H1 (cell line): ENCODE results near the gene NDUFS5. TPM values are rescaled to one million over a fixed set of nuclear protein-coding genes. Genes with fewer than 3 reads are reported as not detected.

Source experiments
- CTCF ChIA-PET: fragments of 300-600 bp; sonication (Branson Sonifier 250); formaldehyde crosslinking; loops from one replicate; lab custom pipeline; 2021; ENCODE audit not compliant: partially characterized antibody; lab: Charles Lee
- POLR2A ChIA-PET: fragments of 300-600 bp; sonication (Branson Sonifier 250); formaldehyde crosslinking; loops from one replicate; lab custom pipeline; 2021; ENCODE audit warnings: inconsistent platforms; ENCODE audit not compliant: partially characterized antibody; lab: Charles Lee
- DNase-seq, 2 experiments: peaks; one replicate each; pipeline versions ENCODE4 v3.0.0 to v3.0.0-alpha.2; 2010 to 2022; ENCODE audit warnings: low spot score in 2 of 2, low read depth in 1 of 2, mixed read lengths in 1 of 2
- FAIRE-seq: peaks from 2 replicates; lab custom pipeline; 2011; peaks lifted over from hg19 to GRCh38; lab: Jason Lieb, UNC
- H2AFZ ChIP-seq: 2 replicates; pipeline ENCODE4 v1.8.1; 2012; ENCODE audit warnings: low read length, inconsistent platforms
- H2AK5ac ChIP-seq: 2 replicates; pipeline ENCODE4 v1.6.1; 2013; ENCODE audit warnings: low read depth, low read length
- H2BK120ac ChIP-seq: replicated peaks from 2 replicates; pipeline ENCODE3; 2013; ENCODE audit warnings: low read depth, low read length, inconsistent platforms
- H2BK12ac ChIP-seq: 2 replicates; pipeline ENCODE4 v1.6.1; 2013; ENCODE audit warnings: low read depth, low read length
- H2BK15ac ChIP-seq: 2 replicates; pipeline ENCODE4 v1.6.1; 2013; ENCODE audit warnings: low read length
- H2BK20ac ChIP-seq: 2 replicates; pipeline ENCODE4 v1.6.1; 2013; ENCODE audit warnings: low read length
- H2BK5ac ChIP-seq: 2 replicates; pipeline ENCODE4 v1.6.1; 2013; ENCODE audit warnings: low read depth, low read length
- H3K14ac ChIP-seq: 2 replicates; pipeline ENCODE4 v1.6.1; 2013; ENCODE audit warnings: inconsistent platforms; ENCODE audit not compliant: insufficient read length
- H3K18ac ChIP-seq: 2 replicates; pipeline ENCODE4 v1.6.1; 2013; ENCODE audit warnings: low read length; ENCODE audit errors: extremely low read depth
- H3K23ac ChIP-seq: 2 replicates; pipeline ENCODE4 v1.6.1; 2013; ENCODE audit warnings: inconsistent platforms; ENCODE audit not compliant: insufficient read length
- H3K23me2 ChIP-seq: 2 replicates; pipeline ENCODE4 v1.6.1; 2013; ENCODE audit warnings: low read depth, low read length
- H3K27ac ChIP-seq: 2 replicates; pipeline ENCODE4 v1.6.1; 2011; ENCODE audit warnings: low read depth, low read length, inconsistent platforms
- H3K27me3 ChIP-seq, 4 experiments: replicated peaks in 1 of 4; 1 replicate in 1 of 4; 2 replicates in 3 of 4; pipeline versions ENCODE4 v1.6.1 to v1.8.1; 2011 to 2013; ENCODE audit warnings: low read length in 3 of 4, mild to moderate bottlenecking in 3 of 4, inconsistent platforms in 2 of 4, mixed read lengths in 2 of 4, moderate library complexity in 1 of 4; ENCODE audit not compliant: control insufficient read depth in 3 of 4, insufficient read depth in 3 of 4; ENCODE audit errors: extremely low read depth in 1 of 4
- H3K36me3 ChIP-seq, 4 experiments: 2 replicates each; pipeline versions ENCODE4 v1.6.1 to v1.8.1; 2011 to 2013; ENCODE audit warnings: mild to moderate bottlenecking in 4 of 4, low read length in 3 of 4, moderate library complexity in 2 of 4, control low read depth in 1 of 4, inconsistent platforms in 1 of 4; ENCODE audit not compliant: insufficient read depth in 4 of 4, control insufficient read depth in 2 of 4
- H3K4ac ChIP-seq: replicated peaks from 2 replicates; pipeline ENCODE3; 2013; ENCODE audit warnings: low read length, low read depth, mixed read lengths, inconsistent platforms; ENCODE audit not compliant: insufficient read length
- H3K4me1 ChIP-seq, 4 experiments: replicated peaks in 1 of 4; 1 replicate in 1 of 4; 2 replicates in 3 of 4; pipeline versions ENCODE4 v1.6.1 to v1.8.1; 2011 to 2013; ENCODE audit warnings: low read length in 3 of 4, inconsistent platforms in 2 of 4, mixed read lengths in 1 of 4; ENCODE audit not compliant: insufficient read depth in 4 of 4, control insufficient read depth in 3 of 4
- H3K4me2 ChIP-seq, 2 experiments: 2 replicates each; pipeline versions ENCODE4 v1.6.1 to v1.8.1; 2011 to 2013; ENCODE audit warnings: low read depth in 2 of 2, low read length in 2 of 2, control low read depth in 1 of 2, inconsistent platforms in 1 of 2, mild to moderate bottlenecking in 1 of 2; ENCODE audit not compliant: insufficient read depth in 1 of 2
- H3K4me3 ChIP-seq, 4 experiments: fragments of 200-600, 300-600 bp in 1 of 4; sonication (generic), shearing (Covaris generic), sonication (Bioruptor Twin) in 1 of 4; 2 replicates each; pipeline versions ENCODE4 v1.5.1 to v1.8.1; 2011 to 2016; ENCODE audit warnings: low read length in 4 of 4, low read depth in 3 of 4, control low read depth in 2 of 4, inconsistent platforms in 2 of 4, mild to moderate bottlenecking in 2 of 4, mixed read lengths in 1 of 4, moderate library complexity in 1 of 4; ENCODE audit not compliant: insufficient read depth in 2 of 4; ENCODE audit errors: extremely low read depth in 1 of 4
- H3K56ac ChIP-seq: replicated peaks from 2 replicates; pipeline ENCODE3; 2013; ENCODE audit warnings: low read depth, mild to moderate bottlenecking, mixed read lengths, low read length, inconsistent platforms; ENCODE audit not compliant: insufficient read length
- H3K79me1 ChIP-seq: 2 replicates; pipeline ENCODE4 v1.6.1; 2013; ENCODE audit warnings: low read depth, low read length, control low read depth
- H3K79me2 ChIP-seq, 2 experiments: 2 replicates each; pipeline versions ENCODE4 v1.6.1 to v1.8.1; 2012 to 2013; ENCODE audit warnings: low read length in 2 of 2, mild to moderate bottlenecking in 2 of 2, inconsistent platforms in 1 of 2; ENCODE audit not compliant: insufficient read depth in 2 of 2, control insufficient read depth in 1 of 2
- H3K9ac ChIP-seq, 4 experiments: replicated peaks in 1 of 4; 1 replicate in 1 of 4; 2 replicates in 3 of 4; pipeline versions ENCODE4 v1.6.1 to v1.8.1; 2011 to 2013; ENCODE audit warnings: low read depth in 3 of 4, low read length in 3 of 4, control low read depth in 2 of 4, mild to moderate bottlenecking in 2 of 4, moderate library complexity in 2 of 4, inconsistent platforms in 1 of 4; ENCODE audit errors: extremely low read depth in 1 of 4
- H3K9me3 ChIP-seq, 2 experiments: 2 replicates each; pipeline versions ENCODE4 v1.6.1 to v1.8.1; 2012 to 2013; ENCODE audit warnings: mild to moderate bottlenecking in 2 of 2, moderate library complexity in 2 of 2, control low read depth in 1 of 2, inconsistent platforms in 1 of 2, low read depth in 1 of 2, low read length in 1 of 2, mixed read lengths in 1 of 2; ENCODE audit not compliant: insufficient read depth in 2 of 2
- H4K20me1 ChIP-seq, 2 experiments: replicated peaks in 1 of 2; 2 replicates each; pipeline versions ENCODE3 to v1.8.1; 2011 to 2013; ENCODE audit warnings: inconsistent platforms in 2 of 2, low read length in 2 of 2, mild to moderate bottlenecking in 1 of 2; ENCODE audit not compliant: insufficient read depth in 2 of 2, control insufficient read depth in 1 of 2
- H4K5ac ChIP-seq: 2 replicates; pipeline ENCODE4 v1.6.1; 2013; ENCODE audit warnings: low read length, low read depth, mixed read lengths, inconsistent platforms; ENCODE audit not compliant: insufficient read length
- H4K8ac ChIP-seq: 2 replicates; pipeline ENCODE4 v1.8.0; 2013; ENCODE audit warnings: mild to moderate bottlenecking, moderate library complexity, low read length, inconsistent platforms; ENCODE audit not compliant: insufficient read depth; ENCODE audit errors: extremely low read depth
- H4K91ac ChIP-seq: replicated peaks from 2 replicates; pipeline ENCODE3; 2013; ENCODE audit warnings: low read length, mixed read lengths, inconsistent platforms; ENCODE audit not compliant: insufficient read length
- HDAC2 ChIP-seq, 2 experiments: fragments of 300-600 bp in 1 of 2; sonication (generic) in 1 of 2; IDR thresholded peaks; 2 replicates each; pipeline ENCODE4 v1.6.1; 2011 to 2012; ENCODE audit warnings: low read depth in 2 of 2, low read length in 2 of 2, mild to moderate bottlenecking in 2 of 2, moderate library complexity in 2 of 2, borderline replicate concordance in 1 of 2, inconsistent platforms in 1 of 2
- KDM5A ChIP-seq: fragments of 200-600 bp; IDR thresholded peaks from 2 replicates; pipeline ENCODE4 v1.7.1; 2012; ENCODE audit warnings: mild to moderate bottlenecking, low read length, inconsistent platforms, mixed read lengths
- PHF8 ChIP-seq: fragments of 200-600 bp; sonication (generic); conservative IDR thresholded peaks from 2 replicates; pipeline ENCODE4 v1.7.1; 2012; ENCODE audit warnings: low read depth, mild to moderate bottlenecking, inconsistent platforms, low read length, moderate library complexity
- SIN3A ChIP-seq, 2 experiments: IDR thresholded peaks in 1 of 2; conservative IDR thresholded peaks in 1 of 2; 2 replicates each; pipeline ENCODE4 v1.6.1; 2011 to 2012; ENCODE audit warnings: low read length in 2 of 2, improper control_type of control experiment in 1 of 2, low read depth in 1 of 2, mild to moderate bottlenecking in 1 of 2
- SUZ12 ChIP-seq: fragments of 200-600 bp; sonication (generic); IDR thresholded peaks from 2 replicates; pipeline ENCODE4 v1.6.1; 2012; ENCODE audit warnings: mild to moderate bottlenecking, inconsistent platforms, low read length, moderate library complexity, mixed read lengths
- TAF1 ChIP-seq: IDR thresholded peaks from 2 replicates; pipeline ENCODE4 v1.6.1; 2011; ENCODE audit warnings: mild to moderate bottlenecking, low read depth, low read length
- TBP ChIP-seq: IDR thresholded peaks from 2 replicates; pipeline ENCODE4 v1.6.1; 2011; ENCODE audit warnings: low read depth, low read length, improper control_type of control experiment
- ZNF274 ChIP-seq: IDR thresholded peaks from 2 replicates; pipeline ENCODE4 v1.7.0; 2012; ENCODE audit warnings: low read length, borderline replicate concordance; ENCODE audit errors: extremely low read depth
- WGBS, 2 experiments: shearing (Covaris generic) in 1 of 2; methylation state at CpG; one replicate each; pipeline versions ENCODE4 v1.1.6 to v1.1.7; 2013 to 2015; ENCODE audit warnings: low lambda C conversion rate in 2 of 2, mixed read lengths in 2 of 2, inconsistent platforms in 1 of 2, low coverage in 1 of 2, missing lambda C conversion rate in 1 of 2; ENCODE audit not compliant: insufficient replicate concordance in 2 of 2, insufficient coverage in 1 of 2, insufficient read length in 1 of 2; ENCODE audit errors: extremely low coverage in 1 of 2, missing lambda C conversion rate in 1 of 2; 5-methylcytosine and 5-hydroxymethylcytosine counted together
- polyA plus RNA-seq, 7 experiments: library from polyadenylated mRNA; depleted of rRNA in 3 of 7; stranded (reverse) in 5 of 7; unstranded in 2 of 7; fragments of >200 nt in 5 of 7; fragments of 200-250 nt in 2 of 7; gene quantifications; 1 replicate in 5 of 7; 2 replicates in 1 of 7; 4 replicates in 1 of 7; pipeline versions ENCODE4 v1.2.1 to v1.2.3, GENCODE V29; 2011 to 2013; ENCODE audit warnings: missing spikeins in 2 of 7, mixed read lengths in 2 of 7
- total RNA-seq: library from RNA; stranded (reverse); fragmentation: NEBNext Ultra II Directional; extraction: Animal tissue kit (Norgen Biotek cat#: 25700); gene quantifications from 2 replicates; pipeline ENCODE4 v1.2.1, GENCODE V29; 2021
- TF ChIP-seq, protein P1 (sequence below): IDR thresholded peaks from 2 replicates; pipeline ENCODE4 v1.6.1; 2012; ENCODE audit warnings: inconsistent platforms
- TF ChIP-seq, protein P2 (sequence below): IDR thresholded peaks from 2 replicates; pipeline ENCODE4 v1.6.1; 2011; ENCODE audit warnings: low read depth, mild to moderate bottlenecking, low read length; ENCODE audit not compliant: insufficient read depth
- TF ChIP-seq, protein P3 (sequence below): IDR thresholded peaks from 2 replicates; pipeline ENCODE4 v1.6.1; 2012; ENCODE audit warnings: low read length, inconsistent platforms

NDUFS5 gene
- total and polyA plus RNA-seq, 2 of the 8 experiments (the other 6 are each of a cell fraction or from before 2014, with no cell fraction given): 435 to 835 TPM

DNA sequence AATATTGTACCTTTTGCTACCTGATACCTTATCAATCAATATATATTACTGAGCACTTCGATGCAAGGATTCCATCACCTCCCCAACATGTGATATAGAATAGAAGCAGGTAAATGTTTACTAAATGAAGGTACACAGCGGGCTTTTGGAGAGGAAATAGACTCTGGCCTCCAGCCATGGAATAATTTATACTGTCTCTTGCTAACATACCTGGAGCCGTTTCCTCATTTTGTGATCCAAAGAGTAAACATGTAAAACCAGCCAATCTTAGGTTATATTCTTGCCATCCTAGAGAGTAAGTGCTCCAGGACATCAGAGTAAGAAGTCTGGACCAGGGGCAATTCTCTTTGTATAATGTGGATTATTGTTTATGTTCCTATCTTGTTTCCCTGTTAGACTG is 39.4 kb downstream of the NDUFS5 start:
- 96% methylated on average over 3 of the region's 3 CpGs; no CpG with 5 or more reads in 1 of the 2 experiments for WGBS, 2 experiments
- TF ChIP-seq, protein P1, sequence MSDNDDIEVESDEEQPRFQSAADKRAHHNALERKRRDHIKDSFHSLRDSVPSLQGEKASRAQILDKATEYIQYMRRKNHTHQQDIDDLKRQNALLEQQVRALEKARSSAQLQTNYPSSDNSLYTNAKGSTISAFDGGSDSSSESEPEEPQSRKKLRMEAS: no peak
- TF ChIP-seq KDM5A (no peak), ZNF274 (no peak), SIN3A (conservative IDR thresholded peaks at IDR 0.05 in 1 of 2, IDR thresholded peaks at IDR 0.05 in 1 of 2; ENCODE audit: low read depth in 1 of 2, low read length in 2 of 2) (no peak), PHF8 (no peak), SUZ12 (no peak), TBP (no peak), TAF1 (no peak), HDAC2 (IDR thresholded peaks at IDR 0.05; ENCODE audit: borderline replicate concordance in 1 of 2, low read depth in 2 of 2, low read length in 2 of 2) (no peak)
- TF ChIP-seq, protein P2, sequence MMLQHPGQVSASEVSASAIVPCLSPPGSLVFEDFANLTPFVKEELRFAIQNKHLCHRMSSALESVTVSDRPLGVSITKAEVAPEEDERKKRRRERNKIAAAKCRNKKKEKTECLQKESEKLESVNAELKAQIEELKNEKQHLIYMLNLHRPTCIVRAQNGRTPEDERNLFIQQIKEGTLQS: no peak
- TF ChIP-seq, protein P3, sequence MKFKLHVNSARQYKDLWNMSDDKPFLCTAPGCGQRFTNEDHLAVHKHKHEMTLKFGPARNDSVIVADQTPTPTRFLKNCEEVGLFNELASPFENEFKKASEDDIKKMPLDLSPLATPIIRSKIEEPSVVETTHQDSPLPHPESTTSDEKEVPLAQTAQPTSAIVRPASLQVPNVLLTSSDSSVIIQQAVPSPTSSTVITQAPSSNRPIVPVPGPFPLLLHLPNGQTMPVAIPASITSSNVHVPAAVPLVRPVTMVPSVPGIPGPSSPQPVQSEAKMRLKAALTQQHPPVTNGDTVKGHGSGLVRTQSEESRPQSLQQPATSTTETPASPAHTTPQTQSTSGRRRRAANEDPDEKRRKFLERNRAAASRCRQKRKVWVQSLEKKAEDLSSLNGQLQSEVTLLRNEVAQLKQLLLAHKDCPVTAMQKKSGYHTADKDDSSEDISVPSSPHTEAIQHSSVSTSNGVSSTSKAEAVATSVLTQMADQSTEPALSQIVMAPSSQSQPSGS: no peak

More for the DNA sequence above, 39.4 kb downstream of the NDUFS5 start:
- no peaks in the 10 kb centered on the region for H3K79me2 ChIP-seq
- H3K56ac ChIP-seq: no peak overlapping the region
- H3K18ac ChIP-seq: no peak overlapping the region
- H3K79me1 ChIP-seq: no peaks in the 10 kb centered on the region
- H3K27ac ChIP-seq: no peak overlapping the region
- H2BK20ac ChIP-seq: no peak overlapping the region
- H4K91ac ChIP-seq: no peak overlapping the region
- no peak overlapping the region for H3K9ac ChIP-seq
- FAIRE-seq (no peak), DNase-seq (no peak)
- H3K9me3 ChIP-seq: no peaks in the 10 kb centered on the region
- H3K4me2 ChIP-seq: no peak overlapping the region
- no peak overlapping the region for H3K4ac ChIP-seq
- H2AFZ ChIP-seq: no peak overlapping the region
- H3K27me3 ChIP-seq: no peaks in the 10 kb centered on the region
- H2BK5ac ChIP-seq: no peak overlapping the region
- no peaks in the 10 kb centered on the region for H3K23me2 ChIP-seq
- no peak overlapping the region for H3K23ac ChIP-seq
- no peak overlapping the region for H4K5ac ChIP-seq
- H2AK5ac ChIP-seq: no peak overlapping the region
- H4K20me1 ChIP-seq: no peaks in the 10 kb centered on the region
- H3K4me1 ChIP-seq: no peaks in the 10 kb centered on the region
- no peak overlapping the region for H3K4me3 ChIP-seq
- H3K14ac ChIP-seq: no peak overlapping the region
- H4K8ac ChIP-seq: no peak overlapping the region
- H3K36me3 ChIP-seq: no peaks in the 10 kb centered on the region
- POLR2A ChIA-PET: no interaction called here
- H2BK15ac ChIP-seq: no peak overlapping the region
- no peak overlapping the region for H2BK120ac ChIP-seq
- H2BK12ac ChIP-seq: no peak overlapping the region
- CTCF ChIA-PET: interaction anchor here (1.5 kb wide), 1 partner anchor 27 kb away, joined by 4 read pairs; no protein-coding TSS in a partner anchor
